Smooth muscle cell (in vitro differentiated cells): ENCODE results near the gene GALE. TPM values are rescaled to one million over a fixed set of nuclear protein-coding genes. Genes with fewer than 3 reads are reported as not detected.

Source experiments
- DNase-seq: peaks from one replicate; lab custom pipeline; 2025; ENCODE audit not compliant: unreplicated experiment; lab: John Stamatoyannopoulos, UW
- H2AFZ ChIP-seq: fragments of 200-600 bp; sonication (generic); 2 replicates; pipeline ENCODE4 v1.6.0; 2016; ENCODE audit warnings: antibody characterized with exemption, low read depth, mild to moderate bottlenecking
- H3F3A ChIP-seq: fragments of 200-600 bp; sonication (generic); 2 replicates; pipeline ENCODE4 v1.6.0; 2017; ENCODE audit warnings: antibody characterized with exemption, low read depth
- H3K27ac ChIP-seq: fragments of 200-600 bp; sonication (generic); 2 replicates; pipeline ENCODE4 v1.5.1; 2016; ENCODE audit warnings: low read depth, mild to moderate bottlenecking
- H3K27me3 ChIP-seq: fragments of 200-600 bp; sonication (generic); 2 replicates; pipeline ENCODE4 v1.6.1; 2016; ENCODE audit warnings: low read depth, mild to moderate bottlenecking
- H3K36me3 ChIP-seq: fragments of 200-600 bp; sonication (generic); 2 replicates; pipeline ENCODE4 v1.5.1; 2016; ENCODE audit warnings: low read depth
- H3K4me1 ChIP-seq: fragments of 200-600 bp; sonication (generic); 2 replicates; pipeline ENCODE4 v1.5.1; 2016; ENCODE audit warnings: low read depth
- H3K4me2 ChIP-seq: fragments of 200-600 bp; sonication (generic); 2 replicates; pipeline ENCODE4 v1.6.0; 2016; ENCODE audit warnings: mild to moderate bottlenecking
- H3K4me3 ChIP-seq: fragments of 200-600 bp; sonication (generic); 2 replicates; pipeline ENCODE4 v1.5.1; 2016; ENCODE audit warnings: mild to moderate bottlenecking
- H3K79me2 ChIP-seq: fragments of 200-600 bp; sonication (generic); 2 replicates; pipeline ENCODE4 v1.6.0; 2016; ENCODE audit warnings: low read depth, mild to moderate bottlenecking
- H3K9ac ChIP-seq: fragments of 200-600 bp; sonication (generic); 2 replicates; pipeline ENCODE4 v1.6.0; 2016; ENCODE audit warnings: low read depth
- H3K9me3 ChIP-seq: fragments of 200-600 bp; sonication (generic); replicated peaks from 2 replicates; pipeline ENCODE4 v1.5.1; 2016; ENCODE audit warnings: low read depth
- H4K20me1 ChIP-seq: fragments of 200-600 bp; sonication (generic); 2 replicates; pipeline ENCODE4 v1.6.0; 2016; ENCODE audit warnings: low read depth
- CTCF ChIP-seq: fragments of 200-600 bp; sonication (generic); IDR thresholded peaks from 2 replicates; pipeline ENCODE4 v1.5.1; 2017; ENCODE audit warnings: borderline replicate concordance, mild to moderate bottlenecking, antibody characterized with exemption; ENCODE audit not compliant: insufficient read depth, poor library complexity, severe bottlenecking
- WGBS: methylation state at CpG from one replicate; pipeline ENCODE4 v1.1.7; 2016; ENCODE audit warnings: low lambda C conversion rate; 5-methylcytosine and 5-hydroxymethylcytosine counted together
- polyA plus RNA-seq: library from polyadenylated mRNA; unstranded; fragments of >200 nt; fragmentation: Nextera tagmentation; extraction: Ambion mirVana; gene quantifications from 2 replicates; pipeline ENCODE4 v1.2.1, GENCODE V29; 2016
- total RNA-seq: library from RNA; depleted of rRNA; stranded (reverse); fragments of >200 nt; gene quantifications from 2 replicates; pipeline ENCODE4 v1.2.3, GENCODE V29; 2014

The GALE gene
- total and polyA plus RNA-seq, 2 experiments from 2014 or later: 51.7 to 75.2 TPM

DNA sequence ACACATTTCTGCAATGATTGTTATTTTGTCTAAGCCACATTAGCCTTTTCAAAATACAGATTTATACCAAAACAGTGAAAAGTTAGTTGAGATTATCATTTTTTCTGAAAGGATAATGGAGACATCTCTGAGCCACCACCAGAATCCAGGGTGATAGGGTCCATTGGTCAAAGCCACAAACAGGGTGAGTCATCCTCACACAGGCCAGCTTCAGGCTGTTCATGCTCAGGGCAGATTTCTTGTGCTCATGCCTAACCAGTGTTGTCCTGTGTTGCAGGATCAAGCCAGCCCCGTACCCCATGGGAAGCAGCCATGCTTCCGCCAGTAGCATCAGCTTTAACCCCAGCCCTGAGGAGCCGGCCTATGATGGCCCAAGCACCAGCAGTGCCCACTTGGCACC is 43.9 kb downstream of the GALE start:
- H3K9me3 ChIP-seq: no peaks in the 10 kb centered on the region
- H3K4me1 ChIP-seq: no peaks in the 10 kb centered on the region
- no peak overlapping the region for H3K4me3 ChIP-seq
- 91% methylated on average over 3 of the region's 3 CpGs for WGBS
- DNase-seq: no peak
- TF ChIP-seq CTCF: no peak
- H4K20me1 ChIP-seq: peaks cover 86% of the 10 kb centered on the region
- H3K79me2 ChIP-seq: peaks cover 8% of the 10 kb centered on the region
- H3F3A ChIP-seq: peaks cover 20% of the 10 kb centered on the region
- H3K4me2 ChIP-seq: no peak overlapping the region
- H3K27ac ChIP-seq: no peak overlapping the region
- H3K27me3 ChIP-seq: no peaks in the 10 kb centered on the region
- H2AFZ ChIP-seq: no peak overlapping the region
- peaks cover 43% of the 10 kb centered on the region for H3K36me3 ChIP-seq
- no peak overlapping the region for H3K9ac ChIP-seq

- Histone ChIP-seq H3K36me3 (peaks cover 53% of the 10 kb centered on the region), H3K4me1 (no peaks in the 10 kb centered on the region), H3K4me2 (no peak overlapping the region), H3K9ac (no peak overlapping the region), H3K79me2 (peaks cover 39% of the 10 kb centered on the region), H3K9me3 (no peaks in the 10 kb centered on the region), H3K27me3 (no peaks in the 10 kb centered on the region), H3F3A (peaks cover 5% of the 10 kb centered on the region), H4K20me1 (peaks cover 85% of the 10 kb centered on the region), H3K4me3 (no peak overlapping the region), H2AFZ (no peak overlapping the region), H3K27ac (no peak overlapping the region)
- WGBS: 100% methylated on average over 1 of the region's 1 CpG
- TF ChIP-seq CTCF: no peak
- no peak for DNase-seq
Observed at GRCh38 chr1:23752909-23753308, 47.6 kb downstream of the GALE start.

DNA sequence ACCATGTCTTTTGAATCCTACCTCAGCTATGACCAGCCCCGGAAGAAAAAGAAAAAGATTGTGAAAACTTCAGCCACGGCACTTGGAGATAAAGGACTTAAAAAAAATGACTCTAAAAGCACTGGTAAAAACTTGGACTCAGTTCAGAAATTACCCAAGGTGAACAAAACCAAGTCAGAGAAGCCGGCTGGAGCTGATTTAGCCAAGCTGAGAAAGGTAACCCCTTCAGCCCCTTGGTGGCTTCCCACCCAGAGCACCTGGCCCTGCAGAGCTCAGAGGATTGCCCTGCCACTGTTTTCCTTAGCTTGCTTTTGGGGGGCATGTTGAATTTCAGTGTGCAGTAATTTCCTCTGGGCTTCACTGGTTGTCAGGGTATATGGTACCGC is 48.7 kb downstream of the GALE start:
- no peak overlapping the region for H3K4me2 ChIP-seq
- H4K20me1 ChIP-seq: peaks cover 86% of the 10 kb centered on the region
- no peak overlapping the region for H3K27ac ChIP-seq
- peaks cover 5% of the 10 kb centered on the region for H3F3A ChIP-seq
- H2AFZ ChIP-seq: no peak overlapping the region
- H3K36me3 ChIP-seq: peaks cover 49% of the 10 kb centered on the region
- H3K9ac ChIP-seq: no peak overlapping the region
- no peaks in the 10 kb centered on the region for H3K4me1 ChIP-seq
- peaks cover 50% of the 10 kb centered on the region for H3K79me2 ChIP-seq
- no peaks in the 10 kb centered on the region for H3K9me3 ChIP-seq
- DNase-seq: no peak
- TF ChIP-seq CTCF: no peak
- H3K27me3 ChIP-seq: no peaks in the 10 kb centered on the region
- WGBS: 97% methylated on average over 4 of the region's 4 CpGs
- no peak overlapping the region for H3K4me3 ChIP-seq

DNA sequence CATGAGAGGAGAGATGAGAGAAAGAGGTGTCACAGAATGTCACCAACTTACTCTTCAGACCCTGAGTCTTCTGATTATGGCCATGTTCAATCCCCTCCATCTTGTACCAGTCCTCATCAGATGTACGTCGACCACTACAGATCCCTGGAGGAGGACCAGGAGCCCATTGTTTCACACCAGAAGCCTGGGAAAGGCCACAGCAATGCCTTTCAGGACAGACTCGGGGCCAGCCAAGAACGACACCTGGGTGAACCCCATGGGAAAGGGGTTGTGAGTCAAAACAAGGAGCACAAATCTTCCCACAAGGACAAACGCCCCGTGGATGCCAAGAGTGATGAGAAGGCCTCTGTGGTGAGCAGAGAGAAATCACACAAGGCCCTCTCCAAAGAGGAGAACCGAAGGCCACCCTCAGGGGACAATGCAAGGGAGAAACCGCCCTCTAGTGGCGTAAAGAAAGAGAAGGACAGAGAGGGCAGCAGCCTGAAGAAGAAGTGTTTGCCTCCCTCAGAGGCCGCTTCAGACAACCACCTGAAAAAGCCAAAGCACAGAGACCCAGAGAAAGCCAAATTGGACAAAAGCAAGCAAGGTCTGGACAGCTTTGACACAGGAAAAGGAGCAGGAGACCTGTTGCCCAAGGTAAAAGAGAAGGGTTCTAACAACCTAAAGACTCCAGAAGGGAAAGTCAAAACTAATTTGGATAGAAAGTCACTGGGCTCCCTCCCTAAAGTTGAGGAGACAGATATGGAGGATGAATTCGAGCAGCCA is 49.3 kb downstream of the GALE start:
- H3K9me3 ChIP-seq: no peaks in the 10 kb centered on the region
- H3K4me3 ChIP-seq: no peak overlapping the region
- H3K79me2 ChIP-seq: peaks cover 55% of the 10 kb centered on the region
- DNase-seq: no peak
- H3K4me2 ChIP-seq: no peak overlapping the region
- 83% methylated on average over 11 of the region's 11 CpGs for WGBS
- no peak overlapping the region for H3K9ac ChIP-seq
- peaks cover 43% of the 10 kb centered on the region for H3K36me3 ChIP-seq
- no peaks in the 10 kb centered on the region for H3K27me3 ChIP-seq
- H3K4me1 ChIP-seq: no peaks in the 10 kb centered on the region
- peak; percentile 56 for TF ChIP-seq CTCF
- peaks cover 1% of the 10 kb centered on the region for H3F3A ChIP-seq
- no peak overlapping the region for H2AFZ ChIP-seq
- peaks cover 86% of the 10 kb centered on the region for H4K20me1 ChIP-seq
- H3K27ac ChIP-seq: no peak overlapping the region
